Dermis microvascular lymphatic vessel endothelial cell (primary cell): ENCODE data around the gene GPC5. TPM values are rescaled to one million over a fixed set of nuclear protein-coding genes. Genes with fewer than 3 reads are reported as not detected.

Source experiments
- DNase-seq, 2 donors: peaks; one replicate each; pipeline versions ENCODE4 v3.0.0 to v3.0.0-alpha.2; 2010; ENCODE audit warnings: low read depth in 2 of 2
- total RNA-seq: library from RNA; depleted of rRNA; stranded (reverse); fragments of >200 nt; gene quantifications from 2 replicates; pipeline ENCODE4 v1.2.1, GENCODE V29; 2014

Gene GPC5
- total RNA-seq, 1 donor from 2014 or later: 0.51 TPM

DNA sequence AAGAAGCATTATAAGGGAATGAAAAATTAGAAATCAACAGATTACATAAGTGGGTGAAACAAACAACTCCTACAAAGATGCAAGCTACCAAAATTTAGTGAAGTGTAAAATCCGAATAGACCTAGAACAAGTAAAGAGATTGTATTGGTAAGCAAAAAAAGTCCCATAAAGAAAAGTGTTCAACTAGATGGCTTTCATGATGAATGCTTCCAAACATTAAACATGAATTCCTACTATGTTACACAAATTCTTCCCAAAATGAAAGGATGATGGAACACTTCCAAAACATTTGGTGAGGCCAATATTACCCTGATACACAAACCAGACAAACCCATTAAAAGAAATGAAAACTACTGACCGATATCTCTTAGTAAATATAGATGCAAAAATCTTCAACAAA, 139.0 kb downstream of the GPC5 start:
- DNase-seq: no peak

DNA sequence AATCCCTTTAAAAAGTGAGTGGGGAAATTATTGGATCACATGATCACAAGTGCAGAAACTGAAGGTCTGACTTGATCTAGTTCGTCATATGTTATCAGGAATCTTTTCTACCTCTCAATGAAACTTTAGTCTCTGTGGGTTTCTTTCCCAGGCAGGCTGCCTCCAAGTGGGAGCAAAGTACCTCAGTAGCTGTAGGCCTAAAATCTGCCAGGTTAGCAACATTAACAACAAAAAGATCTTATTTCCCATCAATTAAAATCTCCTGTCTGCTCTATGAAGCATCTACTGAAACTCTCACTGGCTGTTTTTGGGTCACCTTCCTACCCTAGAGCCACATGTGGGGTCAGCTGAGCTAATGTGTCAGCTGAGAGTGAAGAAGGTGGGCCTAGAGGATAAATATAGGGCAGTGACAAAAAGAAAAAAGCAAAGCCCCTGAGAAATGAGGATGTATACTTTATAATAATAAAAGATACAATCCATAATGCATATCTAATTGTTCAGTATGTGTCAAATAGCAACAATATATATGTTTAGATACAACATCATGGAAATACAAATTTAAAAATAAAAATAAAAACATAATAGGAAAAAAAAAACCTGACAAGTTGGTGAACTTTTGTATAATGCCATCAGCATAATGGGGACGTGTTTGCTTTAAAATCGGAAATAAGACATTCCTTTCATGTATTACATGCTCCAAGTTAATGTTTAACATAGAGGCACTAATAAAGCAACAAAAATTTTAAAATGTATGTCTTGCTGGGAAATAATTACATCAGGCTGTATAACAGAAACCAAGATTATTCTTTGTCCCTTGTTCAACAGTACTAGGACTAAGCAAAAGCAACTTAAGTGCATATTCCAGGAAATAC, 141.1 kb downstream of the GPC5 start:
- DNase-seq: no peak

GRCh38 chr13:91540158-91540736, 141.8 kb downstream of the GPC5 start:
- DNase-seq: no peak

- no peak for DNase-seq
These were observed 146.3 kb downstream of the GPC5 start for GRCh38 chr13:91544723-91545122.

- no peak for DNase-seq
These were observed 148.5 kb downstream of the GPC5 start for GRCh38 chr13:91546900-91547299.

- no peak for DNase-seq
These were observed 155.2 kb downstream of the GPC5 start for GRCh38 chr13:91553584-91553983.

DNA sequence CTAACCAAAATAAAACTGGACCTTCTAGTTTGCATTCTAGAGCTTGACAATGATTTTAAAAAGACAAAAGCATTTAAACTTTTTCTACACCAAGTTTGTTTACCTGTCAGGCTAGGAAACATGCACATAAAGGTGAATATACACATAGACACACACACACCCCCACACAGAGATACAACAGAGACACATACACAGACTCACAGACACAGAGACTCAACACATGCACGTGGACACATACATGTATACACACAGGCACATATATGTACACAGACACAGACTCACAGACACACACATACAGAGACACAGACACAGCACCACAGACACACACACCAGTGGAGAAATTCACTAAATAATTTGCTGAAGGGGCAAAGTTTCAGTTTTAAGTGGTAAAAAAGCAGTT, 155.7 kb downstream of the GPC5 start:
- no peak for DNase-seq

DNA sequence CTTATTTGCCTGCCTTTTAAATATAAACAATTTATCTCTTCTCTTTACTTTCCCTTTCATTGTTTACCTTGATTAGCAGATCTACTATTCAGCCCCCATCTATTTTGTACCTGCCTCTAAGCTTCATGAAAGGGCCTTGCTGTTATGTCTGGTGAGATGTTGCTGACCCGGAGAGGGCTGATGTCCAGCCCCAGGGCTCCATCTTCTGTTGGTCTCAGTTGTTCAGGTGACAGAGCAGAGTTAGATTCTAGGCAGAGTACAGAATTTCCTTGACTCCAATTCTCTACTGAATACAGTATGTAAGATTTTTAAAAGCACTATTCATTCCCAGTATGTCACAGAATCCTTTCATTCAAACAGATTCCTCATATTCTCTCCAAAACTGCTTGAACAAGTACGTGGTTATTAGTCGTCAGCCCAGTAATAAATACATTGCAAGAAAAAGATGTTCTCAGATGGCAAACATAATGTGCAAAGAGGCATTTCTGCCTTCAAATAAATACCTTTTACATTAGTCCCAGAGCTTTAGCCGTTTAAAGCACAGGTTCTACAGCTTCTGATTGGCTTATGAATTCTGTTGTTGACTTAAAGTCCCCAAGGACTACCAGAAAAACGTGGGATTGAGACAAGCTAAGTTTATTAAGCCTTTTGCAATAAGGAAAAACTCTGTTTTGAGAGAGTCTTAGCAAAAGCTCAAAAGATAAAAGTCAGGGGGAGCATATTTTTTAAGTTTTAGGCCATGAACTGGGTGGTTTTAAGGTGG, 159.1 kb downstream of the GPC5 start:
- no peak for DNase-seq

DNA sequence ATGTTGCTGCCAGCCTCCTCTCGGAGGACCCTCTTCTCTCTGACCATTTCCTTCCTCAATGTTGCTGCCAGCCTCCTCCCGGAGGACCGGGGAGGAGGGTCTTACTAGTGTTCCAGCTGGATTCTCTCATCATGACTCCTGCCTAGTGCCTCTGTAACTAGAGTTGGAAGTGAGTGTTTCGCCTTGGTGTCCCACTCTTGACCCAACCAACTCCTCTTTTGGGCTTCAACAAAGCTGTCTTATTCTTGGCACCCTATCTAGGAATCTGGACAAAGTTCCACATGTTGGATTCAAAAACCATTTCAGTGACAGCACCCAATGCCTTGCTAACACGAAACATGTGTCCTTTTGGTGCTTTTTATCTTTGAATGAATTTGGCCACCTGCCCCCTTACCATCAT, 165.4 kb downstream of the GPC5 start:
- no peak for DNase-seq

DNA sequence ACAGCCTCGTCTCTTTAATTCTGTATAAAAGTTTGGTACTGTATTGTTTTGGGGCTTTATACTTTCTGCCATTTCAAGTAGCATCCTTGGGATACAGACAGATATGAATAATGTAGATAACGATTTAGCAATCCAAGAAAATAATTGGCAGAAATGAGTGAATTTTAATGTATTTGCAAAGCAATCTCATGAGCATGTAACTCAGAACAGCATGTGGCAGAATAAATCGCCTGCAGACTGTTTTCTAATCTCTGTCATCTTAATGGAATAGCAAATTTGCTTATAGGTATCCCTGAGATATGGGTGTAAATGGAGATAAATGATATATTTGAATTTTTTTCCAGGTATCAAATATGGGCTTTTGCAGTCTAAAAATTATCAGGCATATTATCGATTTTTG, 166.0 kb downstream of the GPC5 start:
- no peak for DNase-seq

GRCh38 chr13:91565296-91565695, 166.9 kb downstream of the GPC5 start:
- no peak for DNase-seq

DNA sequence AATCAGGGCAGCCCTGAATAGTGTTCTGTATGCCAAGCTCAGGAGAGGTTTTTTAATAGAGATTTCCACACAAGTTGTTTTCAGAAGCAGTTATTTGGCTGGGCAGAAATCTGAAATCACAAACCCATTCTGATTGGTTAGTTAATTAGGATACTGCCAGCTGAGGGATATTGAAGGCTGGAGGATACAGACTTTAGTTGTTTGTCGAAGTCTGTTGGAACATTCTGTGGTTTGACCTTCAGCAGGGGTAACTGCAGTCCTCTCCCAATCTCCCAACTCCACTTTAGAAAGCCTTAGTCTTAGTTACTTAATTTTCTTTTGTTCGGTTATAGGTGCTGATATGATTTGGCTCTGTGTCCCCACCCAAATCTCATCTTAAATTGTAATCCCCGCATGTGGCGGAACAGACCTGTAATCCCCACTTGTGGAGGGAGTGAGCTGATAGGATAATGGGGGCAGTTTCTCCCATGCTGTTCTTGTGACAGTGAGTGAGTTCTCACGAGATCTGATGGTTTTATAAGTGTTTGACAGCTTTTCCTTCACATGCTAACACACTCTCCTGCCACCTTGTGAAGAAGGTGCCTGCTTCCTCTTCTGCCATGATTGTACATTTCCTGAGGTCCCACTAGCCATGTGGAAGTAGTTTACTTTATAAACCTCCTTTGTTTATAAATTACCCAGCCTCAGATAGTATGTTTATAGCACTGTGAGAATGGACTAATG, 169.2 kb downstream of the GPC5 start:
- DNase-seq: no peak

DNA sequence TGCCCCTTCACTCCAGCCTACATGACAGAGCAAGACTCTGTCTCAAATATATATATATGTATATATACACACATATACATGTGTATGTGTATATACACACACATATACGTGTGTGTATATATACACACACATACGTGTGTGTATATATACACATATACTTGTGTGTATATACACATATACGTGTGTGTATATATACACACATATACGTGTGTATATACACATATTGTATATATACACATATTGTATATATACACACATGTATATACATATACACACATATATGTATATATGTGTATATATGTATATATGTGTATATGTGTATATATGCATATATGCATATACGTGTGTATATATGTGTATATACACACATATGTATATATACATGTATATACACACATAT, 173.3 kb downstream of the GPC5 start:
- DNase-seq: no peak

DNA sequence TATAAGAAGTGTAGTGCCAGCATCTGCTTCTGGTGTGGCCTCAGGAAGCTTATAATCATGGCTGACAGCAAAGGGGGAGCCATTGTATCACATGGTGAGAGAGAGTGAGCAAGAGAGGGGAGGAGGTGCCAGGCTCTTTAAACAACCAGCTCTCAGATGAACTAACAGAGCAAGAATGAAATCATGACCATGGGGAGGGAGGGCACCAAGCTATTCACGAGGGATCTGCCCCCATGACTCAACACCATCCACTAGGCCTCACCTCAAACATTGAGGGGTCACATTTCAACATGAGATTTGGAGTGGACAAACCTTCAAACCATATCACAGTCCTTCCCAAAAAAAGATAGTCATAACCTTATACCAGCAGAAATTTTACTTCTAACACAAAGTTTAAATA, 174.0 kb downstream of the GPC5 start:
- no peak for DNase-seq

- DNase-seq: no peak
These were observed 174.7 kb downstream of the GPC5 start for GRCh38 chr13:91572944-91573598.

DNA sequence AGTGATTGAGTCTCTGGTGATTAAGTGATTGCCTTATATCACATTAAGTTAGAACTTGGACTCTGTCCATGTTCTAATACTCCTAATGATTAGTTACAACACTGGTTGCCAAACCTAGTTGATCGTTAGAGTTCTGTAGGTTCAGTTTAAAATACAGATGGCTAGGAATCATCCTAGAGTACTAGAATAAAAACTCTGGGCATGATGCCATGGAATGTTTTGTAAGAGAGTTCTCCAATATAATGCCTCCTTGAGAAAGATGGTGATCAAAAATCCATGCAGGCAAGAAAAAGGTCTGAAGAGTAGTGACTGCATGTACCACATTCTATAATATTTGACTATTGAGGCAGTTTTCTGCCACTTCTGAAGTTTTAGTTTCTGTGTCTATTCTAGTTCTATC, 176.3 kb downstream of the GPC5 start:
- no peak for DNase-seq

DNA sequence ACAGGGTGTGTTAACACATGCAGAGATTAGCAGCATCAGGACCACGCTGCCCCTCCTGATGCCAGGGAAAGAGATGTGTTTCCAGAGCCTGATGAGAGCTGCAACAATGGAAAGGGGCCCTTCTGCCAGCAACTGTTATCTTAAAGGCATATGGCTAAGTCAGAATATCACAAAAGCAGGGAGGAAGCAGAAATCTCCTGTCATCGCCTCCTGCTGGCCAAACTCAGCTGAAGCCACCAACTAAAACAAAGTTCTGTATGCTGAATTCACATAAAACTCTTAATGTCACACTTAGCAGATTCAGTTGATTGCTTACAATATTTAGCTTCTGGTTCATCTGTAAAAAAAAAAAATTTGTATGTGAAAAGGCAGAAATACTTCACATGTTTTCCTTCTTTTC, 178.2 kb downstream of the GPC5 start:
- no peak for DNase-seq

DNA sequence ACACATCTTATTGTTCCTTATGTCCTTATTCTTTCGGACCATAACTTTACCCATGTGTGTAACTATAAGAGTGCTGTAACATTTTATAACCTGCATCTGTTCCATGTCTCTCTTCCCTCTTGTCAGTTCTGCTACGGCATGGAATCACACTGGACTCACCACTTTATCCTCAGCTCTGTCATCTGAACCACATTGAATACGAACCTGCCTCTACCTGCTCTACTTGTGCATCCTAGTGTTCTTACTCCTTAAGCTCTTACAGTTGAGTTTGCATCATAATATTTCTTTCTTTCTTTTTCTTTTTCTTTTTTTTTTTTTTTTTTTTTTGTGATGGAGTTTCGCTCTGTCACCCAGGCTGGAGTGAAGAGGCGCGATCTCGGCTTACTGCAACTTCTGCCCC, 180.9 kb downstream of the GPC5 start:
- no peak for DNase-seq

DNA sequence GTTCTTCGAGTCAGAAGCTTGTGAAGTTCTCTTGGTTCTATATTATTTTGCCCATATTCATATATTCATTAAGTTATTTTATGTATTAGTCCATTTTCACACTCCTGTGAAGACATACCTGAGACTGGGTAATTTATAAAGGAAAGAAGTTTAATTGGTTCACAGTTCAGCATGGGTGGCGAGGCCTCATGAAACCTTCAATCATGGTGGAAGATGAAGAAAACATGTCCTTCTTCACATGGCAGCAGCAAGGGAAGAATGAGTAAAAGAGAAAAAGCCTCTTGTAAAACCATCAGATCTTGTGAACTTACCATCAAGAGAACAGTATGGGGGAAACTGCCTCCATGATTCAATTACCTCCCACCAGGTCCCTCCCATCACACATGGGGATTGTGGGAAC, 182.3 kb downstream of the GPC5 start:
- no peak for DNase-seq

DNA sequence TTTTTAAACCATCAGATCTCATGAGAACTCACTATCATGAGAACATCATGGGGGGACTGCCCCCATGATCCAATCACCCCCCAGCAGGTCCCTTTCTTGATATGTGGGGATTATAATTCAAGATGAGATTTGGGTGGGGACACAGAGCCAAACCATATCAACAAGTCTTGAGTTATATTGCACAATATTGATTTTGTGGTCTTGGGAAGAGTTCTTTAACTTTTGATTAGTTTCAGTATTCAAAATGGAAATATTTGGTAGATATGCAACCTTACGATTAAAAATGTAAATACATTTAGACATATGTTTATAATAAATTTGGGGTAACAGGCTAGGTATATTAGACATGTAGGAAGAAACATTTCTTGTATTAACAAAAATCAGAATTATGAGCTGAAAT, 188.2 kb downstream of the GPC5 start:
- no peak for DNase-seq

DNA sequence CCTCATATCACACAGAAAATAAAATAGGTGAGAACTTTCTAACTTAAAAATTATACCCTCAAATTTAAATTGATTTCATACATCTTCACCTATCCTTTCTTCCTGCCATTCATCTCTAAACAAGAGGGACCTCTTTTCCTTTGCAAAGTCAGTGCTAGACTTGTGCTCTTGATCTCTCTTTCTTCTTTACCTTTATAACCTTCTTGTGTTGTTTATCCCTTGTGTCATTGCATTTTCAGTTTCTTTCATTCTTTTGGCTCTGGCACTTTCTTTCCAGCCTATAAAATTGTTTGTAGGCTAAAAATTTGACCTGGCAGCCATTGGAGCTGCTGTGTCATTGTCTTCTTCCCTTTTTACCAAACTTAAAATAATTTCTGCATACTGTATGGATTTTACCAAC, 190.1 kb downstream of the GPC5 start:
- no peak for DNase-seq
